AG09309 (cell line): ENCODE results near the gene RHOBTB3.

Experiments used
- DNase-seq: peaks from one replicate; pipeline ENCODE4 v3.0.0-alpha.2; 2010; ENCODE audit warnings: low read depth
- H3K4me3 ChIP-seq: 2 replicates; pipeline ENCODE4 v1.5.1; 2011; ENCODE audit warnings: mild to moderate bottlenecking, low read depth, low read length, moderate library complexity; ENCODE audit not compliant: control insufficient read depth
- TF ChIP-seq, protein P1 (sequence below): IDR thresholded peaks from 2 replicates; pipeline ENCODE4 v1.5.1; 2011; ENCODE audit warnings: mild to moderate bottlenecking, low read depth, low read length, inconsistent platforms; ENCODE audit not compliant: insufficient read depth, control insufficient read depth; ENCODE audit errors: missing control alignments

Gene RHOBTB3

DNA sequence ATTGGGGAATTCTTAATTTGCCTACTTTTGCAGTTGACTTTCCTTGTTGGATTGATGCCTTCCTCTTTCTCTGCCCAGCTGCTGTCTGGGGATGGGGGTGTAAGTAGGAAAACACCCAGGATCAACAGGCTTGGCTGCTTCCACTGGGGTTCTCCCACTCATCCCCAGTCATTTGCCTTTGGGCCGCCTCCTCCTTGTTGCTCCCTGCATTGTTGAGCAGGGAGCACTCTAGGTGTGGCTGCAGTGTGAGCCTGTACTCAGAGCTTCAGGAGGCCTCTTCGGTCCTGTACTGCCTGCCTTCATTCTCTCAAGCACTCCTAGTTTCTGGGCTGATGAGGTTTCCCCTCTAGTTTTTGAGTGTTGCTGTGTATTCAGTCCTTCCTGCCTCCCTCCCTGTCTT, 12.1 kb downstream of the RHOBTB3 start:
- no peak for DNase-seq
- no peak overlapping the region for H3K4me3 ChIP-seq
- TF ChIP-seq, protein P1, sequence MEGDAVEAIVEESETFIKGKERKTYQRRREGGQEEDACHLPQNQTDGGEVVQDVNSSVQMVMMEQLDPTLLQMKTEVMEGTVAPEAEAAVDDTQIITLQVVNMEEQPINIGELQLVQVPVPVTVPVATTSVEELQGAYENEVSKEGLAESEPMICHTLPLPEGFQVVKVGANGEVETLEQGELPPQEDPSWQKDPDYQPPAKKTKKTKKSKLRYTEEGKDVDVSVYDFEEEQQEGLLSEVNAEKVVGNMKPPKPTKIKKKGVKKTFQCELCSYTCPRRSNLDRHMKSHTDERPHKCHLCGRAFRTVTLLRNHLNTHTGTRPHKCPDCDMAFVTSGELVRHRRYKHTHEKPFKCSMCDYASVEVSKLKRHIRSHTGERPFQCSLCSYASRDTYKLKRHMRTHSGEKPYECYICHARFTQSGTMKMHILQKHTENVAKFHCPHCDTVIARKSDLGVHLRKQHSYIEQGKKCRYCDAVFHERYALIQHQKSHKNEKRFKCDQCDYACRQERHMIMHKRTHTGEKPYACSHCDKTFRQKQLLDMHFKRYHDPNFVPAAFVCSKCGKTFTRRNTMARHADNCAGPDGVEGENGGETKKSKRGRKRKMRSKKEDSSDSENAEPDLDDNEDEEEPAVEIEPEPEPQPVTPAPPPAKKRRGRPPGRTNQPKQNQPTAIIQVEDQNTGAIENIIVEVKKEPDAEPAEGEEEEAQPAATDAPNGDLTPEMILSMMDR, result no peak

DNA sequence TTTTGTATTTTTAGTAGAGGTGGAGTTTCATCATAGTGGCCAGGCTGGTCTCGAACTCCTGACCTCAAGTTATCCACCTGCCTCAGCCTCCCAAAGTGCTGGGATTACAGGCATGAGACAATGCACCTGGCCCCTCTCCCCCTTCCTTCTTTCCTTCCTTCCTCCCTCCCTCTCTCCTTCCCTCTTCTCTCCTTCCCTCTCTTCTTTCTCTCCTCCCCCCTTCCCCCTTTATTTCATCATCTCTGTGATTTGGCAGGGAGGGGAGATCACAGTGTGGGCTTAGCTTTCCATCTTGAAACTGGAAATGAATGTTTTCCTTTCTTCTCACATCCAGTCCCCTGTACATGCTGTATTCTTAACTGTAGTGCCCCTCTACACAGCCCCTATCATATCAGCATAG, 12.7 kb downstream of the RHOBTB3 start:
- TF ChIP-seq, protein P1, result no peak
- no peak overlapping the region for H3K4me3 ChIP-seq
- DNase-seq, result no peak

DNA sequence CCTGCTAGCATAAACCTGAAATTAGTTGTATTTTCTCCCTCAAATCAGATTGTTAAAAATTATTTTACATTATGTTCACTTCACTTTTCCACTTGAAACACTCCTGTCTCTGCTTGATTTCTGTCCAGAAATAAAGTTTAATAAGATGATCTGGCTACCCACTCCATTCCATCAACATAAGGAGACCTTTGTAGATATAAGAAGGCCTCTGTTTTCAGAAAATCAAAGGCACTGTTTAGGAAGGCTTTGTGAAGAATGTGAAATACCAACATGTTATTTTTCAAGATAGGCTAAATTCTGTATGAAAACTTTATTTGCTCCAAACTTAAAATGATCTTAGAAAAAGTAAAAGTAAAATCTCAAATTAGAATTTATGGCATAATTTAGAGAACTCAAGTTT, 15.1 kb downstream of the RHOBTB3 start:
- H3K4me3 ChIP-seq, result no peak overlapping the region
- no peak for DNase-seq
- TF ChIP-seq, protein P1, result no peak

DNA sequence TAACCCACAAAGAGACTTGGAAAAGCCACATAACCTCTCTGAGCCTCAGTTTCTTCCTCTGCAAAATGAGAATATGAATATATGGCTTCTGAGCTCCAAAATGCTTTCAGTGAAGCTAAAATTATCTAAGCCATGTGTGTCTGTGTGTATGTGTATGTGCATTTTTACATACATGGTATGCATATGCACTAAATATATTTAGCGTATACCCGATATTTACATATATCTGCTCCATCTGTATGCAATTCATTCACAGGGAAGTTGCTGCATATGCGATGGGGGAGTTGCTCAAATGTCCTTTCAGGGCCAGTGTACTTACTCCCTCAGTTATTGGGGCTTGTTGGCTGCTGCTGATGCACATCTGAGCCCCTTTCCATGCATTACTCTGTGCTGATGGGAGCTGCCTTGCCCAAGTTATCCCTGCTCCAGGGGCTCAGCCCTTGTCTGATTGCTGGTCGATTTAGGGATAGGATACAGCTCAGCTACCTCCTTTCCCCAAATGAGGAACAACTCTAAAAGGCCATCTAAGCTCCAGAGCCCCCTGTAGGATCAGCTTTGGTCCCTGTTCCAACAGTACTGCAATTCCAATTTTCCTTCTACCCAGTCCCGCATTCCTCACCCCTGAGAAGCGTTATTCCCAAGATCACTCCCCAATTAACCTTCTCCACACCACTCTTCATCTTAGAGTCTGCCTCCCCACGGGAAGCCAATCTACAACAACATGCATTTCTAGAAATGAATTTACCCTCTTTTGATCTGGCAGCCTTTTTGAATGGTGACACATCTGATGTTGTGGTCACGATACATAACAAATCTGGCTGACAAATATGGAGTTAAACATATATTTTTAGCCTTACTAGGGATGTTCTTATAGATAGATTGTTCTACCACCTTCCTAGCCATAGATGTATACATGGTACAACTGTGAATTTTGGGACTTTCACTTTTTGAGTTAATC, 15.9 kb downstream of the RHOBTB3 start:
- no peak for DNase-seq
- TF ChIP-seq, protein P1, result no peak
- no peak overlapping the region for H3K4me3 ChIP-seq

DNA sequence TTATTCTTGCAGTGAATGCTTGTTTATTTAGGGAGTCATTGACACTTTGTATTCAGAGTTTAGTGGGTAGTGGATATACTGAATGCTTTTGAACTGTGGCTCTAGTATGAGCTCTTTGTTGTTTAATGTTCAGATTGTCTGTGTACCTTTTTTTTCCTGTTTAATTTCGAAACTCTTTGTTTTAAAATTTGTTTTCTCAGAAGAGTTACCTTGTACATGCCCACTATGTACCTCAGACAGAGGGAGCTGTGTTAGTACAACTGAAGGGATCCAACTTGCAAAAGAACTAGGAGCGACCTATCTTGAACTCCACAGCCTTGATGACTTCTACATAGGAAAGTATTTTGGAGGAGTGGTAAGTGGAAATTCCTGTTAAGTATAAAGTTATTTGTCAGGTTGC, 17.0 kb downstream of the RHOBTB3 start:
- DNase-seq, result no peak
- TF ChIP-seq, protein P1, result no peak
- H3K4me3 ChIP-seq, result no peak overlapping the region

DNA sequence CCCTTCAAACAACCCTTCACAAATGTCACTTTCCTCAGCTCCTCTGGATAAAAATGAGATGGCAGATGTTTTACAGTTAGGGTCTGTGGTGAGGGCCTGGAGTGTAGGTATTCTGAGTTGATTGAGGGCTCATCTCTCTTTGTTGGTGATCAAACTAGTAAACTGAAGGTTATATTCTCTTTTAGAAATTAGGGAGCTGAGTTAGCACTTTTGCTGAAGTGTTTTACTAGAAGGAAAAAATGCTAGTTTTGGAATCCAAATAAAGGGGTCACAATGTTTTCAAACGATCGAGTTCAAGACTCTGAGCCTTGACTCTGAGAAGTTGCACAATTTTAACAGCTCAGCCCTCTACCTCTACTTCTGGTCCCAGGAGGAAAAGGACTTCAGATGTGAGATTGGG, 23.4 kb downstream of the RHOBTB3 start:
- TF ChIP-seq, protein P1, result no peak
- no peak for DNase-seq
- no peak overlapping the region for H3K4me3 ChIP-seq
